Spinal cord (tissue), 10 donors: ENCODE results near the gene B2M. TPM values are rescaled to one million over a fixed set of nuclear protein-coding genes. Genes with fewer than 3 reads are reported as not detected.
"Not testable (repeated sequence)": the region's sequence is repeated elsewhere in the genome, so short reads cannot be mapped to it uniquely, and the experiment has no call there.

ENCODE experiments used
- DNase-seq, 6 donors: peaks; one replicate each; pipeline versions ENCODE4 v3.0.0 to v3.0.0-alpha.2; 2013 to 2015; ENCODE audit warnings: low spot score in 6 of 6, low read depth in 4 of 6
- H3K27ac ChIP-seq: one replicate; pipeline ENCODE4 v1.5.1; 2013; ENCODE audit warnings: low read depth, low read length, control low read depth
- H3K27me3 ChIP-seq: one replicate; pipeline ENCODE4 v1.6.1; 2013; ENCODE audit warnings: low read length; ENCODE audit not compliant: control insufficient read depth, insufficient read depth
- H3K36me3 ChIP-seq: one replicate; pipeline ENCODE4 v1.6.1; 2013; ENCODE audit warnings: low read length; ENCODE audit not compliant: control insufficient read depth, insufficient read depth
- H3K4me1 ChIP-seq: one replicate; pipeline ENCODE4 v1.6.1; 2013; ENCODE audit warnings: low read length; ENCODE audit not compliant: control insufficient read depth, insufficient read depth
- H3K4me3 ChIP-seq: one replicate; pipeline ENCODE4 v1.5.1; 2013; ENCODE audit warnings: low read depth, low read length, control low read depth
- H3K9me3 ChIP-seq: one replicate; pipeline ENCODE4 v1.6.1; 2013; ENCODE audit warnings: low read length; ENCODE audit not compliant: control insufficient read depth, insufficient read depth
- WGBS: methylation state at CpG from one replicate; pipeline ENCODE4 v1.1.5; 2013; ENCODE audit warnings: missing lambda C conversion rate; ENCODE audit not compliant: insufficient coverage; 5-methylcytosine and 5-hydroxymethylcytosine counted together
- polyA plus RNA-seq, 2 donors: library from polyadenylated mRNA; unstranded; fragments of 120-200 nt; gene quantifications; one replicate each; pipeline ENCODE4 v1.2.1, GENCODE V29; 2013; ENCODE audit not compliant: insufficient read length in 2 of 2
- total RNA-seq, 2 donors: library from RNA; depleted of rRNA in 1 of 2; stranded (reverse); fragments of 120-200 nt in 1 of 2; fragments of >200 nt in 1 of 2; gene quantifications; one replicate each; pipeline versions ENCODE4 v1.2.3 to v1.2.4, GENCODE V29; 2013 to 2014
- donor health status: healthy.

Gene B2M
- total and polyA plus RNA-seq, 4 donors = 624 to 1,593 (median 982) TPM

DNA sequence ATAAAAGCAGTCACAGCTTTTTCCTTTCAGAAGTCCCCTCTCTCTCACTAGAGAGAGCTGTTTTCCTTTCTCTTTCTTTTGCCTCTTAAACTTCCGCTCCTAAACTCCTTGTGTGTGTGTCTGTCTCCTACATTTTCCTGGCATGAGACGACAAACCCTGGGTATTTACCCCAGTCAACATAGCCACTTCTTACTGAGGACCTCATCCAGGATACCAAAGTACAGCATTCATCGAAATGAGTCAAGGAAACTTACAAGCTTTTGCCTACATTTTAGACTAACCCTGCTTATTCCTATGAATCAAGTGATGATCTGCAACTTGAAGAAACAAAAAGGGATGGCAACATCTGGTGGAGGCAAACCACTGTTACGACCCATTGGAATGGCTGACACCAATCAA lies 16.9 kb upstream of the B2M start:
- 94% methylated on average over 3 of the region's 4 CpGs for WGBS
- Histone ChIP-seq H3K9me3 (no peaks in the 10 kb centered on the region), H3K36me3 (no peaks in the 10 kb centered on the region), H3K27me3 (no peaks in the 10 kb centered on the region), H3K27ac (no peak overlapping the region), H3K4me3 (no peak overlapping the region), H3K4me1 (no peaks in the 10 kb centered on the region)
- no peak for DNase-seq

GRCh38 chr15:44695294-44695693 lies 16.0 kb upstream of the B2M start:
- WGBS = 70% methylated on average over 2 of the region's 3 CpGs
- Histone ChIP-seq H3K4me3 (no peak overlapping the region), H3K27ac (no peak overlapping the region), H3K4me1 (no peaks in the 10 kb centered on the region), H3K36me3 (no peaks in the 10 kb centered on the region), H3K9me3 (no peaks in the 10 kb centered on the region), H3K27me3 (no peaks in the 10 kb centered on the region)
- DNase-seq = no peak

GRCh38 chr15:44697014-44697413 lies 14.3 kb upstream of the B2M start:
- Histone ChIP-seq H3K27ac (no peak overlapping the region), H3K4me1 (no peaks in the 10 kb centered on the region), H3K9me3 (no peaks in the 10 kb centered on the region)

GRCh38 chr15:44698641-44699040 lies 12.7 kb upstream of the B2M start:
- Histone ChIP-seq H3K9me3 (no peaks in the 10 kb centered on the region), H3K27me3 (no peaks in the 10 kb centered on the region), H3K27ac (no peak overlapping the region), H3K4me1 (no peaks in the 10 kb centered on the region), H3K4me3 (no peak overlapping the region), H3K36me3 (no peaks in the 10 kb centered on the region)
- no peak for DNase-seq
- no CpG with 5 or more reads among the region's 2 CpGs for WGBS

More at GRCh38 chr15:44697014-44697413, 14.3 kb upstream of the B2M start:
- DNase-seq = no peak
- H3K4me3 ChIP-seq = no peak overlapping the region
- H3K27me3 ChIP-seq = no peaks in the 10 kb centered on the region
- no peaks in the 10 kb centered on the region for H3K36me3 ChIP-seq

- not testable (repeated sequence) for H3K27me3 ChIP-seq, H3K27ac ChIP-seq, H3K4me1 ChIP-seq, DNase-seq, H3K36me3 ChIP-seq, H3K4me3 ChIP-seq, H3K9me3 ChIP-seq
Measured at GRCh38 chr15:44700676-44701075, 10.6 kb upstream of the B2M start.

DNA sequence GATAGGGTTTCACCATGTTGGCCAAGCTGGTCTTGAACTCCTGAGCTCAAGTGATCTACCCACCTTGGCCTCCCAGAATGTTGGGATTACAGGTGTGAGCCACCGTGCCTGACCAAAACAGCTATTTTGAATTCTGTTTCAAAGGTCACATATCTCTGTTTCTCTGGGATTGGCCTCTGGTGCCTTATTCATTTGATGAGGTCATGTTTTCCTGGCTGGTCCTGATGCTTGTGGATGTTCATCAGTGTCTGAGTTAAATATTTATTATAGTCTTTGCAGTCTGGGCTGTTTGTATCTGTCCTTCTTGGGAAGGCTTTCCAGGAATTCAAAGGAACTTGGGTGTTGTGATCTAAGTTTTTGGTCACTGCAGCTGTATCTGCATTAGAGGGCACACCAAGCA lies 5.3 kb upstream of the B2M start:
- H3K27me3 ChIP-seq = no peaks in the 10 kb centered on the region
- 100% methylated on average over 1 of the region's 1 CpG for WGBS
- DNase-seq = no peak
- no peak overlapping the region for H3K27ac ChIP-seq
- H3K36me3 ChIP-seq = no peaks in the 10 kb centered on the region
- no peaks in the 10 kb centered on the region for H3K4me1 ChIP-seq
- no peak overlapping the region for H3K4me3 ChIP-seq
- no peaks in the 10 kb centered on the region for H3K9me3 ChIP-seq

DNA sequence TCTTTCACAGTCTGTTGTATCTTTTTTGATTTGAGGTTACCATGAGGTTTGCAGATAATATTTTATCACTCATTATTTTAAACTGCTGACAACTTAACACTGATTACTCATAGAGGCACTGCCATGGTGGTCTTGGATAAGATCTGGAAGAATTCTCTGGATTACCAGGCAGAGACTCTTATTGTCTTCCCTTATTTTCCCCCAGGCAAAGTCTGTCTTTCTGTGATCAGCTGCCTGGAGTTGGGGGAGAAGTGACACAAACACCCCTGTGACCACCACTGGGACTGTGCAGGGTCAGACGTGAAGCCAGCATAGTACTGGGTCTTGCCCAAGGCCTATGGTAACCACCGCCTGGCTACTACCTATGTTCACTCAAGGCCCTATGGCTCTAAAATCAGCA lies 4.9 kb upstream of the B2M start:
- H3K27me3 ChIP-seq = no peaks in the 10 kb centered on the region
- 90% methylated on average over 2 of the region's 2 CpGs for WGBS
- no peaks in the 10 kb centered on the region for H3K4me1 ChIP-seq
- H3K36me3 ChIP-seq = no peaks in the 10 kb centered on the region
- no peak overlapping the region for H3K4me3 ChIP-seq
- no peak overlapping the region for H3K27ac ChIP-seq
- DNase-seq = no peak
- H3K9me3 ChIP-seq = no peaks in the 10 kb centered on the region

DNA sequence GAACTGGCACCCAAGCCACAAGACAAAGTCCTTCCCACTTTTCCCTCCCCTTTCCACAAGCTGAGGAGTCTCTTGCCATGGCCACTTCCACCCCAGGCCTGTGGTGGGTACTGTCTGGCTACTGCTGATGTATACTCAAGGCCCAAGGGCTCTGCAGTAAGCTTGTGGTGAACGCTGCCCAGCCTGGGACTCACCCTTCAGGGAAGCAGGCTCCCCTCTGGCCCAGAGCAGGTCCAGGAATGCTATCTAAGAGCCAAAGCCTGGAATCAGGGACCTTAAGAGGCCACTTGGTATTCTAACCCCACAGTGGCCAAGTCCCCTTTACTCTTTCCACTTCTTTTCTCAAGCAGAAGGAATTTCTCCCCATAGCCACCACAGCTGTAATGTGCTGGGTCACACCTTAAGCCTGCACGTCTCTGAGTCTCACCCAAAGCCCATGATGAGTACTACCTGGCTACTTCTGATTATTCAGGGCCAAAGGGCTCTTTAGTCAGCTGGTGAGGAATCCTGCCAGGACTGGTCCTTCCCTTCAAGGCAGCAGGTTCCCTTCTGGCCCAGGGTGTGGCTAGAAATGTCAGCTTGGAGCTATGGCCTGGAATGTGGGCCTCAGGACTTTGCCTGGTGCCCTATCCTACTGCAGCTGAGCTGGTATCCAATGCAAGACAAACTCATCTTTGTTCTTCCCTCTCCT lies 4.2 kb upstream of the B2M start:
- Histone ChIP-seq H3K4me1 (peaks cover 6% of the 10 kb centered on the region), H3K36me3 (no peaks in the 10 kb centered on the region), H3K9me3 (no peaks in the 10 kb centered on the region), H3K4me3 (no peak overlapping the region), H3K27me3 (no peaks in the 10 kb centered on the region), H3K27ac (no peak overlapping the region)
- 83% methylated on average over 2 of the region's 2 CpGs for WGBS
- DNase-seq = no peak

- Histone ChIP-seq H3K27me3 (no peaks in the 10 kb centered on the region), H3K9me3 (no peaks in the 10 kb centered on the region), H3K4me1 (peaks cover 12% of the 10 kb centered on the region), H3K27ac (peak overlapping the region; percentile 98), H3K4me3 (peak overlapping the region; percentile 98), H3K36me3 (no peaks in the 10 kb centered on the region)
- WGBS = no CpG with 5 or more reads among the region's 11 CpGs
- peak in 1 of 6 donors; percentile 5 for DNase-seq
Measured at GRCh38 chr15:44710236-44711095, 851 bp upstream of the B2M start.
